ENCODE measurements around the gene MYO18B.

- TF ChIP-seq OSR1 (CRISPR knock-in tag; IDR thresholded peaks at IDR 0.05) (no peak), TSHZ2 (CRISPR knock-in tag; IDR thresholded peaks at IDR 0.05) (no peak), TCF4 (CRISPR knock-in tag; IDR thresholded peaks at IDR 0.05; ENCODE audit: borderline replicate concordance) (no peak), RARB (CRISPR knock-in tag; IDR thresholded peaks at IDR 0.05) (no peak), ZC3H10 (CRISPR knock-in tag; IDR thresholded peaks at IDR 0.05) (no peak), ZNF565 (CRISPR knock-in tag; conservative IDR thresholded peaks at IDR 0.05; ENCODE audit: low read depth) (no peak)
Observed at GRCh38 chr22:26004477-26004876, 262.5 kb downstream of the MYO18B start.
